K562 (cell line): Measurements from ENCODE around the gene PDE6B. TPM values are rescaled to one million over a fixed set of nuclear protein-coding genes. Genes with fewer than 3 reads are reported as not detected.
A peak's percentile ranks its signal among the peaks of the same experiment; 100 is the strongest.

Source experiments
- BRF2 ChIP-seq: IDR thresholded peaks from 3 replicates; pipeline ENCODE4 v1.6.1; 2011; ENCODE audit warnings: borderline replicate concordance, mild to moderate bottlenecking; ENCODE audit not compliant: insufficient read length, insufficient read depth
- DLX4 ChIP-seq: fragments of 250-450 bp; sonication (Bioruptor Pico); IDR thresholded peaks from 2 replicates; pipeline ENCODE4 v1.6.1; 2021; ENCODE audit warnings: mild to moderate bottlenecking
- EP400 ChIP-seq: fragments of 450-650 bp; IDR thresholded peaks from 2 replicates; pipeline ENCODE4 v1.6.1; 2017; ENCODE audit warnings: antibody characterized with exemption, mild to moderate bottlenecking, moderate library complexity
- FOXP4 ChIP-seq: sonication (generic); formaldehyde crosslinking; IDR thresholded peaks from 2 replicates; pipeline ENCODE4 v1.8.0; 2022; ENCODE audit warnings: mild to moderate bottlenecking, missing genetic modification reagents, borderline replicate concordance
- HOXB6 ChIP-seq: fragments of 250-450 bp; sonication (Bioruptor Pico); IDR thresholded peaks from 2 replicates; pipeline ENCODE4 v1.5.1; 2022; ENCODE audit warnings: mild to moderate bottlenecking, borderline replicate concordance
- MGA ChIP-seq: fragments of 450-650 bp; IDR thresholded peaks from 2 replicates; pipeline ENCODE4 v1.6.1; 2016; ENCODE audit warnings: mild to moderate bottlenecking, moderate library complexity
- NEUROD1 ChIP-seq: fragments of 150-350 bp; IDR thresholded peaks from 2 replicates; pipeline ENCODE4 v1.6.1; 2014; ENCODE audit warnings: borderline replicate concordance, low read length, low read depth; ENCODE audit not compliant: partially characterized antibody
- NR4A1 ChIP-seq, 2 experiments: fragments of 250-450 bp in 1 of 2; fragments of 450-650 bp in 1 of 2; sonication (Bioruptor Pico) in 1 of 2; IDR thresholded peaks; 2 replicates each; pipeline versions ENCODE4 v1.4.0 to v1.6.1; 2016 to 2020; ENCODE audit warnings: mild to moderate bottlenecking in 2 of 2, missing compliant biosample characterization in 1 of 2, missing genetic modification characterization in 1 of 2, moderate library complexity in 1 of 2
- SMAD3 ChIP-seq: fragments of 450-650 bp; formaldehyde crosslinking; conservative IDR thresholded peaks from 2 replicates; pipeline ENCODE4 v1.4.0; 2020; ENCODE audit warnings: mild to moderate bottlenecking
- ZNF253 ChIP-seq: fragments of 250-450 bp; sonication (Bioruptor Pico); conservative IDR thresholded peaks from 2 replicates; pipeline ENCODE4 v1.6.1; 2021; ENCODE audit warnings: mild to moderate bottlenecking
- polyA plus RNA-seq, 8 experiments: library from polyadenylated mRNA; depleted of rRNA in 4 of 8; stranded (reverse) in 5 of 8; unstranded in 3 of 8; fragments of >200 nt; fragmentation: Nextera tagmentation in 2 of 8; fragmentation: Illumina TruSeq in 1 of 8; extraction: Ambion mirVana in 2 of 8; extraction: Trizol in 1 of 8; gene quantifications; 2 replicates each; pipeline versions ENCODE4 v1.2.1 to v1.2.3, GENCODE V29; 2011 to 2014; ENCODE audit warnings: inconsistent platforms in 1 of 8, missing spikeins in 1 of 8
- total RNA-seq, 7 experiments: library from RNA; depleted of rRNA in 6 of 7; stranded (reverse); fragments of >200 nt in 6 of 7; fragmentation: Illumina TruSeq in 2 of 7; extraction: Trizol in 2 of 7; gene quantifications; 2 replicates each; pipeline versions ENCODE4 v1.2.1 to v1.2.3, GENCODE V29; 2011 to 2021; ENCODE audit warnings: low replicate concordance in 1 of 7

Gene PDE6B
- total and polyA plus RNA-seq, 9 of the 15 experiments (the other 6 are each of a cell fraction or from before 2014, with no cell fraction given), result 0.04 TPM; not detected in 8

GRCh38 chr4:674172-675035 lies 49.0 kb downstream of the PDE6B start, which contains the start of the genes ATP5ME and MYL5 (continued):
- no peak for TF ChIP-seq BRF2
- TF ChIP-seq NEUROD1, result no peak
- TF ChIP-seq EP400, result peak; percentile 45
- no peak for TF ChIP-seq FOXP4
- no peak for TF ChIP-seq NR4A1 (CRISPR knock-in tag; IDR thresholded peaks at IDR 0.05)
- TF ChIP-seq NR4A1 (tag; IDR thresholded peaks at IDR 0.05), result no peak
- no peak for TF ChIP-seq HOXB6 (CRISPR knock-in tag)
- TF ChIP-seq DLX4 (CRISPR knock-in tag), result no peak
- TF ChIP-seq SMAD3 (CRISPR knock-in tag), result no peak
- TF ChIP-seq ZNF253 (CRISPR knock-in tag), result no peak
- peak; percentile 53 for TF ChIP-seq MGA
